DND-41 (cell line): ENCODE data around the gene PHLDB3.
"Not testable (repeated sequence)": the region's sequence is repeated elsewhere in the genome, so short reads cannot be mapped to it uniquely, and the experiment has no call there.

Experiments used
- EZH2 ChIP-seq: IDR thresholded peaks from 3 replicates; pipeline ENCODE4 v1.6.1; 2012; ENCODE audit warnings: borderline replicate concordance, low read depth, mild to moderate bottlenecking, moderate library complexity, low read length, inconsistent platforms; ENCODE audit not compliant: severe bottlenecking
- TF ChIP-seq, protein P1 (sequence below): IDR thresholded peaks from 2 replicates; pipeline ENCODE4 v1.5.1; 2012; ENCODE audit warnings: borderline replicate concordance, low read length, moderate library complexity, mild to moderate bottlenecking; ENCODE audit not compliant: poor library complexity, severe bottlenecking; ENCODE audit errors: extremely low read depth

DNA sequence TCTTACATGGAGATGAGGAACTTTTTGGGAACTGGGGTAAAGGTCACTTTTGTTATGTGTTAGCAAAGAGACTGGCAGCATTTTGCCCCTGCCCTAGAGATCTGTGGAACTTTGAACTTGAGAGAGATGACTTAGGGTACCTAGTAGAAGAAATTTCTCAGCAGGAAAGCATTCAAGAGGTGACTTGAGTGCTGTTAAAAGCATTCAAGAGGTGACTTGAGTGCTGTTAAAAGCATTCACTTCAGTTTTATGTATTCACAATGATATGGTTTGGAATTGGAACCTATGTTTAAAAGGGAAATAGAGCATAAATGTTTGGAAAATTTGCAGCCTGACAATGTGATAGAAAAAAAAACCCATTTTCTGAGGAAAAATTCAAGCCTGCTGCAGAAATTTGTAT lies 7.9 kb upstream of the PHLDB3 start:
- TF ChIP-seq, protein P1, sequence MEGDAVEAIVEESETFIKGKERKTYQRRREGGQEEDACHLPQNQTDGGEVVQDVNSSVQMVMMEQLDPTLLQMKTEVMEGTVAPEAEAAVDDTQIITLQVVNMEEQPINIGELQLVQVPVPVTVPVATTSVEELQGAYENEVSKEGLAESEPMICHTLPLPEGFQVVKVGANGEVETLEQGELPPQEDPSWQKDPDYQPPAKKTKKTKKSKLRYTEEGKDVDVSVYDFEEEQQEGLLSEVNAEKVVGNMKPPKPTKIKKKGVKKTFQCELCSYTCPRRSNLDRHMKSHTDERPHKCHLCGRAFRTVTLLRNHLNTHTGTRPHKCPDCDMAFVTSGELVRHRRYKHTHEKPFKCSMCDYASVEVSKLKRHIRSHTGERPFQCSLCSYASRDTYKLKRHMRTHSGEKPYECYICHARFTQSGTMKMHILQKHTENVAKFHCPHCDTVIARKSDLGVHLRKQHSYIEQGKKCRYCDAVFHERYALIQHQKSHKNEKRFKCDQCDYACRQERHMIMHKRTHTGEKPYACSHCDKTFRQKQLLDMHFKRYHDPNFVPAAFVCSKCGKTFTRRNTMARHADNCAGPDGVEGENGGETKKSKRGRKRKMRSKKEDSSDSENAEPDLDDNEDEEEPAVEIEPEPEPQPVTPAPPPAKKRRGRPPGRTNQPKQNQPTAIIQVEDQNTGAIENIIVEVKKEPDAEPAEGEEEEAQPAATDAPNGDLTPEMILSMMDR, result not testable (repeated sequence)
- not testable (repeated sequence) for TF ChIP-seq EZH2
